Stimulated activated CD8-positive, alpha-beta memory T cell treated with anti-CD3 and anti-CD28 coated beads, Interleukin-7, amount 100 ng/mL, for 24 hours (primary cell): ENCODE results near the gene CERK.
"Not testable (repeated sequence)": the region's sequence is repeated elsewhere in the genome, so short reads cannot be mapped to it uniquely, and the experiment has no call there.

Source experiments
- DNase-seq: peaks from one replicate; pipeline ENCODE4 v3.0.0-alpha.2; 2020; ENCODE audit warnings: low read depth

The CERK gene, protein sequence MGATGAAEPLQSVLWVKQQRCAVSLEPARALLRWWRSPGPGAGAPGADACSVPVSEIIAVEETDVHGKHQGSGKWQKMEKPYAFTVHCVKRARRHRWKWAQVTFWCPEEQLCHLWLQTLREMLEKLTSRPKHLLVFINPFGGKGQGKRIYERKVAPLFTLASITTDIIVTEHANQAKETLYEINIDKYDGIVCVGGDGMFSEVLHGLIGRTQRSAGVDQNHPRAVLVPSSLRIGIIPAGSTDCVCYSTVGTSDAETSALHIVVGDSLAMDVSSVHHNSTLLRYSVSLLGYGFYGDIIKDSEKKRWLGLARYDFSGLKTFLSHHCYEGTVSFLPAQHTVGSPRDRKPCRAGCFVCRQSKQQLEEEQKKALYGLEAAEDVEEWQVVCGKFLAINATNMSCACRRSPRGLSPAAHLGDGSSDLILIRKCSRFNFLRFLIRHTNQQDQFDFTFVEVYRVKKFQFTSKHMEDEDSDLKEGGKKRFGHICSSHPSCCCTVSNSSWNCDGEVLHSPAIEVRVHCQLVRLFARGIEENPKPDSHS

DNA sequence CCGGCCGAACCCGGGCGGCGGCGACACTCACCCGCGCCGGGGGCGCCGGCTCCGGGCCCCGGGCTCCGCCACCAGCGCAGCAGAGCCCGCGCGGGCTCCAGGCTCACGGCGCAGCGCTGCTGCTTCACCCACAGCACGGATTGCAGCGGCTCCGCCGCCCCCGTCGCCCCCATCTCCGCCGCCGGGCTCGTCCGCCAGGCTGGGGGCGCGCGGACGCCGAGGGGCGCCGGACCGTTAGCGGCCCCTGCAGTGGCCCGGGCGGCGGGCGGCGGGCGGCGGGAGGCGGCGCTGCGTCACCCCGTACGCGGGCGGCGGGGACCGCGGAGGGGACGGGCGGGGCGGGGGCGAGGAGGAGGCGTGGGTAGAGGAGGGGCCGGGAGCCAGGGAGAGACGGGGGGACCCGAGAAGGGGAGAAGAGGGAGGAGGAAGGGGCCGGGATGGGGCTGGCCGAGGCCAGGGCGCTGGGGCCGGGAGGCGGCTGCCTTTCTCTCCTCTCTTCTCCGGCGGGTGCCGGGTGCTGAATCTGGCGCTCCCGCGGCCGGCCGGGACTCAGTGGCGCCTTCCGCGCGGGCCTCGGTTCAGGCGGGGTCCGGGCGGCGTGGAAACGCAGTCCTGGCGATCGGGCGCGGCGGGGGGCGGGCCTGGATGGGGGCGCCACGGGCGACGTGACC lies at the start of gene CERK:
Gene CERK, minus strand, starts transcription at position 277 of the 671 bp plus-strand sequence. Its CDS starts 104 bp downstream, at position 173.
- DNase-seq, result no peak

DNA sequence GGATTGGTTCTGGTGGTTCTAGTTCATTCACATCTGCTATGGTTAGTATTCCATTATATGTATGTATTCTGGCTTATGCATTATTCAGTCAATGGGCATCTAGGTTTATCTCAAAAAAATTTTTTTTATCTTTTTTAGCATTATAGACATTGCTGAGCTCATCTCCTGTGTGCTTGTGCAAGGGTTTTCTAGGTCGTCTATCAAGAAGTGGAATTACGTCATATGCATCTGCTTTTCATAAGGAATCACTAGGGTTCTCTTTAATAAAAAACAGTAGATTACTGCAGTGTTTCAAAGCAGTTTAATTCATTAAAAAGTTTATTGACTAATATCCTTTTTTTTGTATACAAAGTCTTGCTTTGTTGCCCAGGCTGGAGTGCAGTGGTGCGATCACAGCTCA lies 45.7 kb upstream of the CERK start:
- no peak for DNase-seq

DNA sequence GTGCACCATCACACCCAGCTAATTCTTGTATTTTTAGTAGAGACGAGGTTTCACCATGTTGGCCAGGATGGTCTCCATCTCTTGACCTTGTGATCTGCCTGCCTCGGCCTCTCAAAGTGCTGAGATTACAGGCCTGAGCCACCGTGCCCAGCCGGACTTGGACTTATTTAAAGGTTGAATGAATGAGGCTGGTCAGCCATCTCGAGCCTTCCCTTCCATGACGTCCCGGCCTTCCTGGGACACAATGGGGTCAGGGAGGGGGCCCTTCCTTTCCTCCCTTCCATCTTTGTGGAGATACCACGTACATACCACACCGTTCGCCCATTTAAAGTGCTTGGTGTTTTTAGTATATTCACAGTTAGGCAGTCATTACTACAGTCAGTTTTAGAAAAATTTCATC lies 44.1 kb upstream of the CERK start:
- DNase-seq, result not testable (repeated sequence)

DNA sequence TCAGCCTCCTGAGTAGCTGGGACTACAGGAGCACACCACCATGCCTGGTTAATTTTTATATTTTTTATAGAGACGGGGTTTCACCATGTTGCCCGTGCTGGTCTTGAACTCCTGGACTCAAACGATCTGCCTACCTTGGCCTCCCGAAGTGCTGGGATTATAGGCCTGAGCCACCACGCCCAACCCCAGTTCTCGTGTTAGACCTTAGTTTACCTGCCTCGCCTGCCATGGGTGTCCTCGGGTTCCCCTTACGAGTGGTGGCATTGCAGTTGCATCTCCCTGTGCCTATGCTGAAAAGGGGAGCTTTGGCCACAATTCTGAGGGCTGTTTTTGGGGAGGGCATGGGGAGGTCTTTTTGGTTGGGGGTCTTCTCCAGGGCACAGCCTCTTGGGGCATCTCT lies 43.2 kb upstream of the CERK start:
- DNase-seq, result no peak

DNA sequence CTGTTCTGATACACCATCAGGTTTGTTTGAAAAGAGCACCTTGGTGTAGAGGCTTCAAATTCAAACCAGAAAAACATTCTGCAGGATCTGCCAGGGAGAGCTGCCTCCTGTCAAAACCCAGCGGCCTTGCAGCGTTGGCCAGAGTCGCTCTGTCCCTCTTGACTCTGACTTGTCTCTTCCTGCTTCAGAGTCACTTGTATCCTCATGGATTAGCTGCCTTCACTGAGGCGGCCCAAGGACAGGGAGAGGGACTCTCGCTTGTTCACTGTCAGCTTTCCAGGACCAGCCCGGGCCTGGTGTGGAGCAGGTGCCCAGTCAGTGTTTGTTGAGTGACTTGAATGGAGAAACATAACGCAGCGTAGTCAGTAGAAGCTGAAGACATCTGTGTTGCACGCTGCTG lies 42.4 kb upstream of the CERK start:
- no peak for DNase-seq

DNA sequence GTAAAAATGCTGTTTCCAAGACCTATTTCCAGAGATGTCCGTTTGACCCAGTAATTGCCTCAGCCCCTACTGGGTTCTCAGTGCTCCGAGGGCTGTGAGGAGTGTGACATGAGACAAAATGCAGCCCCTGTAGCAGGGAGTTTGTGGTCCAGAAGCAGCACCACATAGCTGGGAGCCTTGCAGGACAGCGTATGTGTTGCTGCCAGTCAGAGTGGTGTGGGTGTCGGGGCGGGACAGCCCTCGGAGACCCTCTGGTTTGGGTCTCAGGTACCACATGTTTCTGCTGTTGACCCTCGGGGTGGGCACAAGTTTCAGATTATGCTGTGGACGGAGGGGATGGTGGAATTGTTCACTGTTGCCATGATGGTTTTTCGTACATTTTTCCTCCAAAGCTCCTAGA lies 41.6 kb upstream of the CERK start:
- DNase-seq, result no peak

DNA sequence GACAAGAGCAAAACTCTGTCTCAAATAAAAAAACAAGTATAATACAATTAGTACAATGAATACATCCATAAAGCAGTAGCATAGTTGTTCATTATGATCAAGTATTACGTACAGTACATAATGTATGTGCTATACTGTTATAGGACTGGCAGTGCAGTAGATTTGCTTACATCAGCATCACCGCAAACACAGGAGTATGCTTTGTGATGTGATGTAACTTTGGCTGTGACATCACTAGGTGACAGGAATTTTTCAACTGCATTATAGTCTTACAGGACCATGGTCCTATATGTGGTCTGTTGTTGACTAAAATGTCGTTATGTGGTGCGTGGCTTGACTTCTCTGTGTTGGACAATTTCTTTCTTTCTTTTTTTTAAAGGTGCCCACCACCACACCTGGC lies 41.0 kb upstream of the CERK start:
- no peak for DNase-seq

DNA sequence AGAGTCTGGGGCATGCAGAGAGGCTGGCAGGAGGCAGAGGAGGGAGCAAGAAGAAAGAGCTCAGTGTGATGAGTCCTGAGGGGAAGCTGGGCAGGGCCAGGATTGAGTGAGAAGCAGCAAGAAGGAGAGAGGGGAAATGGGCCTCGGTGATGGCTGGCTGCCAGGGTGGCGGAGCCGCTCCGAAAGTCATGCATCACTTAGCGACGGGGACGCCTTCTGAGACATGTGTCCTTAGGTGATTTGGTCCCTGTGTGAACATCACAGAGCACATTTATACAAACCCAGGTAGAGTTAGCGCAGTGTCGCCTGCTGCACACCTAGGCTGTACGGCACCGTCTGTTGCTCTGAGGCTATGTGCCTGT lies 39.5 kb upstream of the CERK start:
- DNase-seq, result no peak

DNA sequence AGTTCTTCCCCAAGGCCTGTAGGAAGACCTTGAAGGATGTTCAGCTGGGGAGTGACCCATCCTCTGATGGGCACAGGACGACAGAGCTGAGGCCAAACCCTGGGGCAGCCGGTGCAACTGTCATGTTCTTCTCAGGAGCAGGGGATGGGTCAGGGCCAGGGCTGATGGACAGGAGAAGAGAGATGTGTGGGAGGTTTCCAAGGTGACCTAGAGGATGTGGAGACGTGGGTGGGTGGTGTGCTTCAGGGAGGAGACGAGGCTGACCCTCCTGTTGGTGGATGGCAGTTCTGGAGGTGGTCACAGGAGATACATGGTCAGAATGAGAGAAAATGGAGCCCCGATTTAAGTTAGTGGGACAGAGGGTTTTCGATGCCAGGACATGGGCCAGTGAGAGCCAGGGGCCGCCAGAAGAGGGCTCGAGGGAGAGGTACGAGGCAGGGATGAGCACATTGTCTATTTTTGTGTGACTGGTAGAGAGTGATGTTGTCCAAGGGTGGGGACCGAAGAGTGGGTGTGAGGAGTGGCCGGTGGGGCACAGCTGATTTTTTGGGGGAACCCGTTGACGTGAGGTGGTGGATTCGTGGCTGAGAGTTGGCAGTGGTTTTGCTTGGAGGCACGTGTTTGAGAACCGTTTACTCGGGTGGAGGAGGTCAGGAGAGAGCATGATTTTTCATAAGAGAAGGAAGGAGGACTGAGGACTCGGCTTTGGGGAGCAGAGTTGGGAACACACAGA lies 39.0 kb upstream of the CERK start:
- no peak for DNase-seq

DNA sequence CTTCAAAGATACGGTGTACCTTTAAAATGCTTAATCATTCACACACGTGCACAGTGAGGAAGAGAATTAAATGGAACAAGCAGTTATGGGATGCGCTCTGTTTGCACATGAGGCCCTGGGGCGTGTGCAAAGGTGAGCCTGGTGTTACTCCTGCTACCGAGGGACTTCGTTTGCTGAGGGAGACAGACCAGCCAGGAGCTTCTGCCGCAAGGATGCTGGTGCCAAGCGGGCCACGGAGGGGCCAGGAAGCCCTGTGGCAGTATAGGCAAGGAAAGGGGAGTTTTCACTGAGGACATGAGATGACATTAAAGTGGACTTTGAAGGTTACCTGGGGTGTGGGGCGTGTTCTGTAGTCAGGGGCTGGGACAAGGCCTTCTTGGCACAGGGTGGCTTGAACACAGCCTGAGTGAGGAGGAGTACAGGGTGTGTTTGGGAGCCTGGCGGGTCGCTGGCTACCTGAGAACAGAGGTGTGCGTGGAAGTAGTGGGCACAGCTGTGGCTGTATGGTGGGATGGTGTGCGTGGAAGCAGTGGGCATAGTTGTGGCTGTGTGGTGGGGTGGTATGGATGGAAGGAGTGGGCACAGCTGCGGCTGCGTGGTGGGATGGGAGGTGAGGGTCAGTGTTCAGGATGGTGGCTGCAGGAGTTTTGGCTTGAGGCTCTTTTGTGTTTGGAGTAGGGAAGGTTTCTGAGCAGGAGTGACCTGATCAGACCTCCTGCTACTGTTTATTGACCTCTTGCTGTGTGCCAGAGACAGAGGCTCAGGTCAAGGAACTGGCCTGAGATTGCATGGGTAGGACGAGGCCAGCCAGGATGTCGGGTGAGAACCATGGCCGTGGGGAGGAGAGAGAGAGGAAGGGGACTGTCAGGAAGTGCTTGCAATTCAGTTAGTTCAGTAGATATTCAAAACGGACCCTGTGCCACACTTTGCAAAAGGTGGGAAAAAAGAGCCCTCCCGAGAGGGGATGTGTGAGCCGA lies 38.1 kb upstream of the CERK start:
- no peak for DNase-seq

- DNase-seq, result no peak
These were observed 37.2 kb upstream of the CERK start for GRCh38 chr22:46774980-46775849.

GRCh38 chr22:46774253-46774979 lies 36.4 kb upstream of the CERK start:
- DNase-seq, result no peak

DNA sequence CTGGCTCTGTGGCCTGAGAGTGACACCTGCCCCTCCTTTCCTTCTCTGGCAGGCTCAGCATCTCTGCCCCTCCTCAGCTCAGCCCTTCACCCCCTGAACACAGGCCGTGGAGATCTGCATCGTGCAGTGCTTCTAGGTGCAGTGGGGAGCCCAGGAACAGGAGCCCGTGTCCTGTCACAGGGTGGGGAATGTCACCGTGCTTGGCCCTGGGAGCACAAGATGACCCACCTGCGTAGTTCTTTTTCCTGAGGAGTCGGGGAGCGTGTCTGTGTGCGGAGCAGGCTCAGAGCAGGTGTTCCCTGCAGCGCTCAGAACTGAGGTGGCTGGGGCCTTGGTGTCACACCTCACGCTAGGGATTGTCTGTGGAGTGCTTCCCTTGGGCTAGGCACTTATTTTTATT lies 35.0 kb upstream of the CERK start:
- no peak for DNase-seq

GRCh38 chr22:46770726-46771125 lies 32.7 kb upstream of the CERK start:
- DNase-seq, result no peak

DNA sequence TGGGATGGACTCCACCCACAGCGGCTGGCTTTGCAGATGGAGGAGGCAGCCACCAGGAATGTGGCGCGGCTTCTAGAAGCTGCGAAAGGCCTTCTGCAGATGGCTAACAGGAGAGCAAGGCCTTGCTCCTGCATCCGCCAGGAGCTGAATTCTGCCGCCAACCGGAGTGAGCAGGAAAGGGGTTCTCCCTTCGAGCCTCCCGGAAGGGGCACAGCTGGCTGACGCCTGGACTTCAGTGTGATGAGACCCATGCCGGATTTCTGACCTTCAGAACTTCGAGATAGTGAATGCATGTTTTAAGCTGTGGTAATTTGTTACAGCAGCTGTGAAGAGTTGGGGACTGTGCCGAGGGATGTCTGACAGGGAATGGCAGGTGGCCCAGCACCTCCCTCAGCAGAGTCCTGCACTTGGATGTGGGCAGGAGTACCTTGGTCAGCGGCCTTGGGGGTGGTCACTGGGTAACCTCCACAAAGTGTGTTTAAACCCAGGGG lies 32.1 kb upstream of the CERK start:
- DNase-seq, result no peak

- no peak for DNase-seq
These were observed 31.7 kb upstream of the CERK start for GRCh38 chr22:46769706-46770105.

GRCh38 chr22:46769191-46769675 lies 31.2 kb upstream of the CERK start:
- no peak for DNase-seq

- DNase-seq, result no peak
These were observed 29.4 kb upstream of the CERK start for GRCh38 chr22:46767249-46767985.

DNA sequence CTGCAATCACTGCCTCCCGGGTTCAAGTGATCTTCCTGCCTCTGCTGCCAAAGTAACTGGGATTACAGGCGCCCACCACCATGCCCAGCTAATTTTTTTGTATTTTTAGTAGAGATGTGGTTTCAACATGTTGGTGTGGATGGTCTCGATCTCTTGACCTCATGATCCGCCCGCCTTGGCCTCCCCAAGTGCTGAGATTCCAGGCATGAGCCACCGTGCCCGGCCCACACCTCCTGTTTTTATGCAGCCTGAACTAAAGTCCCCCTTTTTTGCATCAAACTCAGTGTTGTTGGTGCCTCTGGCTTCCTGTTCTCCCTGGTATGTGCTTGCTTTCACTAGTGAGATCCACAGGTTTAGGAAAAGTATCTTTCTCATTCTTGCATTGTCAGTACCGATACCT lies 28.6 kb upstream of the CERK start:
- no peak for DNase-seq
